Measurements from ENCODE around the gene TMEM134. TPM values are rescaled to one million over a fixed set of nuclear protein-coding genes. Genes with fewer than 3 reads are reported as not detected.

TMEM134 gene
- total and polyA plus RNA-seq, 2 of the 4 experiments (the other 2 are of a cell fraction), result 12.5 to 55.0 TPM

- H3K14ac ChIP-seq (replicated peaks; ENCODE audit: low read depth, low read length), result no peak overlapping the region
- no peak overlapping the region for H3K18ac ChIP-seq (ENCODE audit: low read depth, low read length)
- H3K36me3 ChIP-seq (ENCODE audit: control insufficient read depth, insufficient read depth, low read length), result peaks cover 60% of the 10 kb centered on the region
- H4K20me1 ChIP-seq (ENCODE audit: insufficient read depth, low read length), result no peaks in the 10 kb centered on the region; the same call in 1 of the 2 replicates
- H3K4me3 ChIP-seq (ENCODE audit: insufficient read depth, low read depth, low read length), result no peak overlapping the region
- H2BK15ac ChIP-seq (ENCODE audit: low read depth, low read length), result no peak overlapping the region
- H3K23ac ChIP-seq (ENCODE audit: low read depth, low read length), result no peak overlapping the region
- no peaks in the 10 kb centered on the region for H3K79me1 ChIP-seq (ENCODE audit: low read depth in 1 of 2, low read length in 2 of 2)
- WGBS, 2 experiments (ENCODE audit: extremely low coverage in 2 of 2, insufficient read length in 1 of 2), result 96% methylated on average over 30 of the region's 65 CpGs; no CpG with 5 or more reads in 1 of the 2 experiments
- no TSS peak for BruUV-seq (replicated peaks)
- no peak overlapping the region for H3K56ac ChIP-seq (ENCODE audit: extremely low read depth, insufficient read depth, low read length)
- CTCF ChIA-PET, result no interaction called here
- H3K27me3 ChIP-seq (ENCODE audit: control insufficient read depth, insufficient read depth, low read length), result no peaks in the 10 kb centered on the region
- no peak overlapping the region for H2BK120ac ChIP-seq (ENCODE audit: low read depth, low read length)
- no peak overlapping the region for H4K91ac ChIP-seq (ENCODE audit: insufficient read depth, low read depth, low read length)
- H2BK5ac ChIP-seq (ENCODE audit: low read depth, low read length, poor library complexity, severe bottlenecking), result no peak overlapping the region
- DNase-seq (no peak), ATAC-seq (ENCODE audit: low read depth) (no peak)
- no peak overlapping the region for H3K27ac ChIP-seq (ENCODE audit: insufficient read depth, low read length)
- dilution Hi-C loops (cut with HindIII; ENCODE audit: low sequenced_read_pairs, unreplicated experiment) (no loop called here), intact Hi-C loops (cut with micrococcal nuclease) (no loop called here), in situ Hi-C loops (cut with MboI; ENCODE audit: low sequenced_read_pairs) (no loop called here)
- no peak overlapping the region for H4K8ac ChIP-seq (ENCODE audit: low read depth in 2 of 2, low read length in 2 of 2)
- H2AK5ac ChIP-seq (ENCODE audit: low read depth, low read length), result no peak overlapping the region
- H2AFZ ChIP-seq (replicated peaks; ENCODE audit: low read length, poor library complexity), result no peak overlapping the region
- TF ChIP-seq RCOR1 (IDR thresholded peaks at IDR 0.05; ENCODE audit: insufficient replicate concordance, low read length), result no peak
- no peak for TF ChIP-seq RAD21 (IDR thresholded peaks at IDR 0.05; ENCODE audit: low read length)
- no peak for TF ChIP-seq SMC3 (IDR thresholded peaks at IDR 0.05; ENCODE audit: low read depth, low read length)
- TF ChIP-seq CTCF (conservative IDR thresholded peaks at IDR 0.05; ENCODE audit: low read depth, low read length), result no peak
- TF ChIP-seq RFX5 (IDR thresholded peaks at IDR 0.05; ENCODE audit: low read depth, low read length), result no peak
- no peak for TF ChIP-seq MAZ (IDR thresholded peaks at IDR 0.05; ENCODE audit: borderline replicate concordance, low read depth, low read length)
- no peaks in the 10 kb centered on the region for H3K9me3 ChIP-seq (ENCODE audit: control insufficient read depth, insufficient read depth, low read length)
- no peaks in the 10 kb centered on the region for H3K4me1 ChIP-seq (ENCODE audit: control insufficient read depth, insufficient read depth, low read length)
- no peak overlapping the region for H2BK20ac ChIP-seq (ENCODE audit: low read depth, low read length)
- no peak overlapping the region for H2AK9ac ChIP-seq (replicated peaks; ENCODE audit: low read depth, low read length, poor library complexity)
- H3K4ac ChIP-seq (ENCODE audit: low read depth, low read length), result no peak overlapping the region
- peaks cover 4% of the 10 kb centered on the region; the same call in 1 of the 2 replicates for H3K9me1 ChIP-seq (ENCODE audit: insufficient read depth, low read length)
- POLR2A ChIA-PET (ENCODE audit: unreplicated experiment), result no interaction called here
- no peak overlapping the region for H3K4me2 ChIP-seq (ENCODE audit: low read depth, low read length)
- no peak overlapping the region for H3K9ac ChIP-seq (ENCODE audit: low read depth, low read length)
- H4K5ac ChIP-seq (ENCODE audit: low read depth, low read length), result no peak overlapping the region
Measured at GRCh38 chr11:67493548-67494370, 24.7 kb upstream of the TMEM134 start.

Data from IMR-90 (cell line).